CD4-positive, alpha-beta T cell treated with Interleukin-17A for 4 hours (primary cell): Measurements from ENCODE around the gene RBM5.
"Not testable (repeated sequence)": the region's sequence is repeated elsewhere in the genome, so short reads cannot be mapped to it uniquely, and the experiment has no call there.

Source experiments
- DNase-seq: peaks from one replicate; pipeline ENCODE4 v3.0.0-alpha.2; 2020; ENCODE audit warnings: mixed read lengths

Gene RBM5

GRCh38 chr3:50088725-50089608, at the start of gene RBM5:
TSS of gene RBM5 (plus strand) at chr3:50088919. CDS start at chr3:50090435, 1,516 bp downstream.
- DNase-seq = peak; percentile 93

- DNase-seq = no peak
These were observed 43.7 kb upstream of the RBM5 start for GRCh38 chr3:50044976-50045375.

- DNase-seq = no peak
These were observed 41.3 kb upstream of the RBM5 start for GRCh38 chr3:50047426-50047825.

DNA sequence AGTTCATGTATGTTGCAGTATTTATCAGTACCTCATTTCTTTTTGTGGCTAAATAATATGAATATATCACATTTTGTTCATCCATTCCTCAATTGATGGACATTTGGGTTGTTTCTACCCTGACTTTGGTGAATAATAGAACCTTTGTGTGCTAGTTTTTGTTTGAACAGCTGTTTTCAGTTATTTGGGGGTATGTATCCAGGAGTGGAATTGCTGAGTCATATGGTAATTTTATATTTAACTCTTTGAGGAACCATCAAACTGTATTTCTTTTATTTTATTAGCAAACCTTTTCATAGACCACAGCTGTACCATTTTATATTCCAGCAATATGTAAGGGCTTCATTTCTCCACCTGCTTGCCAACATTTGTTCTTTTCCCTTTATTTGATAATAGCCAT, 38.4 kb upstream of the RBM5 start:
- DNase-seq = no peak

- DNase-seq = no peak
These were observed 31.0 kb upstream of the RBM5 start for GRCh38 chr3:50057756-50058155.

GRCh38 chr3:50068134-50068533, 20.6 kb upstream of the RBM5 start:
- no peak for DNase-seq

DNA sequence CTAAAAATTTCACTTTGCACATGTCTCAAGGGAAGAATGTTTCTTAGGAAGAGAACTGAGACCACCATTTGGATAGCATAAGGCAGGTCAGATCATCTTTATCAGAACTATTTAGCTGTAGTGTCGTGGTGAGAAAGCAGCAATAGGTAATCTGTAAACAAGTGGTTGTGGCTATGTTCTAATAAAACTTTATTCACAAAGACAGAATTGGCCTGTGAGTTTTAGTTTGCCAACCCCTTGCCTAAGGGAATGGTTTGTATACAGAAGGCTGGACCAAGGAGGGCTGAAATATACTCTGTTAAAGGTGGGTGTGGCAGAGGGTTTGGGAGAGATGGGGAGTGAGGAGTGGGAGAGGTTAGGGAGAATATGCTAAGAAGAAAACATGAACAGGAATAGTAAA, 10.6 kb upstream of the RBM5 start:
- no peak for DNase-seq

- no peak for DNase-seq
These were observed 10.1 kb upstream of the RBM5 start for GRCh38 chr3:50078622-50079021.

- not testable (repeated sequence) for DNase-seq
These were observed 3.8 kb upstream of the RBM5 start for GRCh38 chr3:50084951-50085350.

- DNase-seq = no peak
These were observed 858 bp downstream of the RBM5 start for GRCh38 chr3:50089609-50089945.

DNA sequence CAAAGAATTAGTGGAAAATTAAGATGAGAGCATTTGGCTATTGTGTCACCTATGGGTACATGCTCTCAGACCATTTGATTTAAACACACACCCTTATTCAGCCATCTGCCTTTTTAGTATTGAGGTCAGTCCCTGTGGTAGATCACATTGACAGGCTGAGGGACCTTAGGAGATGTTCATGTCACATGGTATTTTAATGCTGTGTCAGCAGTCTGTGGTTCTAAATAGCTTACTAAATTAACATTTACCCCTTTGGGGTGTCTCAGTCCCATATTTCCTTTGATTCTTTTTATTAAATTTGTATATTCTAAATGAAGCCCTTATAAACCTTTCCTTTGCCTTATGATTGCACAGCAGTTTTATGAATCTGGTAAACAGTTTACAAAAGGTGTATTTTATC, 2.3 kb downstream of the RBM5 start:
- DNase-seq = no peak

GRCh38 chr3:50095352-50095998, 6.8 kb downstream of the RBM5 start:
- DNase-seq = no peak

- no peak for DNase-seq
These were observed 11.7 kb downstream of the RBM5 start for GRCh38 chr3:50100386-50100785.

- no peak for DNase-seq
These were observed 12.5 kb downstream of the RBM5 start for GRCh38 chr3:50100956-50101845.

GRCh38 chr3:50102558-50102957, 13.8 kb downstream of the RBM5 start:
- DNase-seq = no peak

DNA sequence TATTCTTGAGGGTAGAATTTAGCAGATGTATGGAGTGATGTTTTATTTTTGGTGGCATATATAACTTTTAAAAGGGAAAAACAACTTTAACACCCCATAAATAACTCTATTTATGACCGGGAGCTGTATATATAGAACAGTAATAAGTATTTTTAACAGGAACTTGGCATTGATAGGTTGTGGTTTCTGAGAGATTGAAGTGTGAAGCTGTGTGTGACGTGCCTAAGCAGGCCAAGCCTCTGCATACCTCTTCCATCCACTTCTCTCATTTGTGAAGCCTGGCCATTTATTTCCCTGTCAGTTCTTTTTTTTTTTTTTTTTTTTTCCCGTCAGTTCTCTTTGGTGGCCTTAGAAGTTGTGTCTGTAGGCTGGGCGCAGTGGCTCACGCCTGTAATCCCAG, 23.0 kb downstream of the RBM5 start:
- DNase-seq = no peak

DNA sequence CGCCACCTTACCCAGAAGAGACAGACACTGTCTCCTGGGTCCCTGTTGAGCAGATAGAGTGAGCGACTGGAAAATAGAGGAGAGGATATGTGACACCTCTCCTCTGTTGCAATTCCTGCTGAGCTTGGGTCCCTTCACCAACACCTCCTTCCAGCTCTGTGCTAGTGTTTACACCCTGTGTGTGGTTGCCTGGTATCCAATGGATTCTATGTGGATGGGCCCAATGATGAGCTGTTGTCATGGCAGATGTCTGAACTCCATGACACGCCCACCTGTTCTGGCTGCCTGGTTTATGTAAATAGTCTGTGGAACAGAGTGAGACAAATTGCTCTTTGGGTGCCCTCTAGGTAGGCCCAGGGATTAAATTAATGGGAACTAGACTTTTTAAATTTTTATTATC, 23.7 kb downstream of the RBM5 start:
- no peak for DNase-seq

DNA sequence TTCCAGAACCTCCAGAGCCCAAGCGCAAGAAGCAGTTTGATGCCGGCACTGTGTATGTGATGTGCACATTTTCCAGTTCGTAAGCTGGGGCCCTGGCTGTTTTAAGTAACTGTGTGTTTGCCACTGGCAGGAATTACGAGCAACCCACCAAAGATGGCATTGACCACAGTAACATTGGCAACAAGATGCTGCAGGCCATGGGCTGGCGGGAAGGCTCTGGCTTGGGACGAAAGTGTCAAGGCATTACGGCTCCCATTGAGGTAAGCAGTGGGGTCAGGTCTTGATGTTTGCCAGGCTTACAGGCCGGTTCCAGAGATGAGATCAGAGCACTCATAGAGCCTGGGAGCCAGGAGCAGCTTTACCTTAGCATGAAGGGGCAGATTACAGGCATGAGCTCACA, 28.4 kb downstream of the RBM5 start:
- DNase-seq = no peak

GRCh38 chr3:50118237-50118636, 29.5 kb downstream of the RBM5 start:
- no peak for DNase-seq

DNA sequence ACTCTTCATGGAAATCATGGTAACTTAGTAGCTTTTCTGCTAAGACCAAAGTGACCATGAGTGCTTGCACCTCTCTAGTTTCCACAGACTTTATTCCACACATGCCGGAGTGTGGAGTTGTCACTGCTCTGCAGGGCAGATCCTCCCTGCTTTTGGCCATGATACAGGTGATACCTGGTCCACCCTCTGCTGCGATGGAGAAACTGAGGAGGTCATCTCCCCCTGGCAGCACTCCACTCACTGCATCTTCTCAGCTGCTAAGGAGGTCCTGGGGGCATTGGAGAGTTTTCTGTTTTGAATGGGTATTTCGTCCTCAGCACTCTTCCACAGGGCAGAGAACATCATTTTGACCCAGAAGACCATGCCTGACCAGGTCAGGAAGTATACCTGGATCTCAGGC, 31.1 kb downstream of the RBM5 start:
- DNase-seq = no peak

GRCh38 chr3:50120364-50121071, 31.8 kb downstream of the RBM5 start:
- no peak for DNase-seq

DNA sequence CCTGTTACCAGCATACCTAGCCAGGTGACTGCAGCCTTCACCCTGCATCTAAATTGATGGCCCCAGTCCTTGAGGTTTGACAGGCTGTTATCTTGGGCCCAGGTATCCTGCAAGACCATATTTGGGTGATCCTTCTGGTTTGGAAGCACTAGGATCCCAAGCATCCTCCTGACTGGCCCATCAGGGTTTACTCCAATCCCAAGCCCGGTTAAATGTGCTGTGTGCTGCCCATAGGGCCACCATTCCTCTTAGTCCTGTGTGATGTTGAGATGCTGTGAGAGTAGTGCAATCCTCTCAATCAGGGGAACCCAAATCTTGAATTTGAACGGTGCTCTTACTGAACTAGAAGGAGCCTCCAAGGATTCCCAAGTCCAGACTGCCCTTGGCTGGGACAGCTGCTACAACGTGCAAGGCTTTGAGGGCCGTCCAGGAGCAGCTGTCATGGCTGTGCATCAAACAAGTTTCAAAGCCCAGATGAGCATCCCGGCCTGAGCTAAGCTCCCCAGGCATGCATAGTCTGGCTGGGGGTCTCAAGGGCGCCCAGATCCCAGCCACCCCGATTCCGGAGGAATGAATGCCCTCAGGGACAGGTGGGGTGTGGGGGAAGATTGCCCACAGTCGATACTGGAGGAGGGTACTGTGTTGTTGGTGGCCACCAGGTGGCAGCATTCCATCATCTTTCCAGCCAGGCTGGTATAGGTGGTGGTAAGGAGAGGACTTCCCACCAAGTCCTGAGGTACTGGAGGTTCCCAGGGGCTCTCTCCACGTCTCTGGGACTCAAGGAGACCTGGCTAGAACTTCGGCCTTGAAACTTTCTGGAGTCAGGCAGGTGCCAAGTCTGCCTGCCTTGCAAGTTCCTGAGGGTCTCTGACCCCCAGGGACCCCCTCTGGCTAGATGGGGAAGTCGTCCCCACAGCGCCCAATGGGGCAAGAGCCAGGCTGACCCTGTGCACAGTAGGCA, 32.6 kb downstream of the RBM5 start:
- DNase-seq = peak; percentile 80
